HG03469 (cell line): Measurements from ENCODE around the gene GREB1.

Experiments
- ATAC-seq: cut with Tn5 transposase; IDR thresholded peaks from one replicate; pipeline ENCODE4 v1.9.1; 2021; ENCODE audit warnings: mild to moderate bottlenecking, moderate library complexity, moderate number of reproducible peaks; ENCODE audit not compliant: unreplicated experiment

GREB1 gene

DNA sequence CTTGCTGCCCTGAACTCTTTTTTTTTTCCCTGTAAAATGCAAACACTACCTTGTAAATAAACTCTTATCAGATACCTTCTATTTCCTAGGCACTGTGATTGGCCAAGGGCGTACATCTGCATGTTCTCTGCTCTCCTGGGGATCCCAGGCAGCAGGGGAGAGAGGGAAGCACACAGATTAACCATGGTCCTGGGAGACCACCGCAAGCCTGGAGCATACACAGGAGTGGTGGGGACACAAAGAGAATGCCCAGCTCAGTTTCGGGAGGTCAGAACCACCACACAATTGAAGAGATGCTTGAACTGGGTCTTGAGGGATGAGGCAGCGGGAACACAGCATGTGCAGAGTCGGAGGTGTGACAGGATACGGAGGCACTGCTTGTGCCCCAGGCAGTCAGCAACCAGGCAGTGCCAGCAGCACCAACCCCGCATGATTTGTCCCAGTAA, 2.1 kb downstream of the GREB1 start:
- no peak for ATAC-seq

DNA sequence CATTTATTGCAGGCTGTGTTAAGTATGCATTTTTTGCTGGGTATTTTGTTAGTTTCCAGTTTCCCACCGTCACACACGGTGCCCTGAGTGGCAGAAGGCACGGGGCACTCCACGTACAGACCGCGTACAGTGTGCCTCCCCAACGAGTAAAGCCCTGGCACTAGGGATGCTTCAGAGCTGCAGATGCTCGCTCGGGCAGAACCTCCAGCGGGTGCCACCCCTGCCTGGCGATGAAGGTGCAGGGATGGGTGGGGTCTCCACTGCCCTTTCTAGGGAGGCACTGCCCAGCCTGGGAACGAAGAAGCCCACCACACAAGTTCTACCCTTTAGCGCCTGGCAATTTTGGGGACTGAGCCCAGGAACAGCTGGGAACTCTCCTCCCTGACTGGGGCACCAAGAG, 4.1 kb downstream of the GREB1 start:
- ATAC-seq: no peak

DNA sequence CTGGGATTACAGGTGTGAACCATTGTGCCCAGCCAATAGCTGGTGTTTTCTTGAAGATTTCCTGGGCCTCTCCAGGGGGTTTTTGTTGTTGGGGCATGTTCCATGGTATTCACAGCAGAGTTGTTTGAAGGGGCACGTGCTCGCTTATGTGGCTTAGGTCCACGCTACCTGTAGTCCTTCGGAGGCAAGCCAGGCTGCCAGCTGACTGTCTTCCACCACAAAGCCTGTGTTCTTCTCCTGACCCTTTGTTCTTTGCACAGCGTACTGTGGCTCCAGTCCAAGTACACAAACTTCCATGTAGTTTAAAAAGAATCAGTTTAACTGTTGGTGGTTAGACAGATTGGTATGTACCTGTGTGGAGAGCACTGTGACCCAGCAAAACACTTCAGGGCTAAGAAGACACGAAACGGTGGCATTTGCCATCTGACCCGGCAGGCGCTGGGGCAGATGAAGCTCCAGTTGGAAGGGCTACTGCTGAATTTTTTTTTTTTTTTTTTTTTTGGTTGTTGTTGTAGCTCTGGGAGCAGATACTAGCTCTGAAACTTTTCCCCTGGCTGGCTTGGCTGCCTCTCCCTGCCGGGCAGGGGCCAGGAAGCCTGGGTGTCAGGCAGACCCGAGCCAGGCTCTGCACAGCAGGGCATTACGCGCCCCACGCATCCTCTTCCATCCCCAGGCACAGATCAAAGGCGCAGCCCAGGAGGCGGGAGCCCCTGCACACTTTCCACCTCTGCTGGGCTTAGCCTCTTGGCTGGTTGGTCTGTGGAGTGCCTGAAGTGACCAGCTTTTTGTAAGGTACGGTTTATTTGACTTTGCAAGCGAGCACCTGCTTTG, 5.7 kb downstream of the GREB1 start:
- ATAC-seq: no peak

GRCh38 chr2:11540148-11540995, 6.5 kb downstream of the GREB1 start:
- no peak for ATAC-seq

DNA sequence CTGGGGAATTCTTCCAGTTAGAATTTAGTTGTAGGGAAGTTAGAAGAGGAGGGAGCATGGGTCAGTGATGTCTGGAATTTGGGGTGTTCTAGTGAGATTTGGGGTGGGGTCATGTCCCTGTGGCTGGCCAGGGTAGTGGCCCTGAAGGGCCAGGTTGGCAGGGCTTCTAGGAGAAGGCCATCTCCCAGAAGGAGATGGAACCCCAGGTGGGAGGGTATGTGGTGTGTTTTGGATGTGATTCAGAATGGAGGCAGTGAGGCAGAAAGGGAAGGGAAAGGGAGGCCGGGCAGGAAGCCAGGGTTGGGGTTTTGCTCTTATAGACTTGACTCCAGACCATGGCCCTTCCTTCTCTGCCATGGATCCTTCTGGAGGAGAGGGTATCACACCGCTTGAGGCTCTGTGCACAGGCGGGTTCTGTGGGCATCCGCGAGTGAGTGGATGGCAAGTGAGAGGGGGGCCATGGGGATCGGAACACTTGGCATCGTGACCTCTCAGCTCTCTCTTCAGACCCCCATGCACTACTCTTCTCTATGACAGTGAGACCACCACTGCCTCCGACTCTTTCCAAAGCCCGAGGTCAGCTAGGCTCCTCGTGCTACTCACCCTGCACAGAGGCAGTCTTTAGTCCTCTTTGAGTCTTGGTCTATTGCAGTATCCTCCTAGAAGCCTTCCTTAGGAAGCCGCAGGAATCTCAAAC, 7.3 kb downstream of the GREB1 start:
- ATAC-seq: no peak

- ATAC-seq: no peak
Observed at GRCh38 chr2:11541693-11542274, 7.9 kb downstream of the GREB1 start.

DNA sequence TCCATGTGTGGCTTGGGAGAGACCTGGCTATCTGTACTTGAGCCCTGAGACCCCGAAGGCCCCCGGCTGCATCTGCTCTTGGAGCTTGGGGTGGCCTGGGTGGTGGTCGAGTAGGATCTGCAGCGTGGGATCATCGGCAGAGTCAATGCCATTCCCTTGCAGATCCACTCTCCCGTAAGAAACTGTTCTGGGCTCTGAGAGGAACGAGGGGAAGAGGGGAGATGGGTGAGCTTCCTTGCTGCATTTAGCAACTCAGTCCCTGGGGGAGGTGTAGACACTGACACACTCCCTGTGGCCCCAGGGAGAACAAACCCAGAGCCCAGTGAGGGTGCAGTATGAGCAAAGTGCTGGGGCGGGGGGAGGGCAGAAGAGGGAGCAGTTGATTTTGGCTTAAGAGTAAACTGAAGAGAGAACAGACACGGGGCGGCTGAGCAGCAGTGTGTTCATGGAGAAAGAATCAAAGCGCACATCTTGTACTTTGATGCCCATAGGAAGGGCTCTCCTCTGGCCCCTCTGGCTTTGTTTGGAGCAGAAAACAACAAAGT, 8.5 kb downstream of the GREB1 start:
- ATAC-seq: no peak

DNA sequence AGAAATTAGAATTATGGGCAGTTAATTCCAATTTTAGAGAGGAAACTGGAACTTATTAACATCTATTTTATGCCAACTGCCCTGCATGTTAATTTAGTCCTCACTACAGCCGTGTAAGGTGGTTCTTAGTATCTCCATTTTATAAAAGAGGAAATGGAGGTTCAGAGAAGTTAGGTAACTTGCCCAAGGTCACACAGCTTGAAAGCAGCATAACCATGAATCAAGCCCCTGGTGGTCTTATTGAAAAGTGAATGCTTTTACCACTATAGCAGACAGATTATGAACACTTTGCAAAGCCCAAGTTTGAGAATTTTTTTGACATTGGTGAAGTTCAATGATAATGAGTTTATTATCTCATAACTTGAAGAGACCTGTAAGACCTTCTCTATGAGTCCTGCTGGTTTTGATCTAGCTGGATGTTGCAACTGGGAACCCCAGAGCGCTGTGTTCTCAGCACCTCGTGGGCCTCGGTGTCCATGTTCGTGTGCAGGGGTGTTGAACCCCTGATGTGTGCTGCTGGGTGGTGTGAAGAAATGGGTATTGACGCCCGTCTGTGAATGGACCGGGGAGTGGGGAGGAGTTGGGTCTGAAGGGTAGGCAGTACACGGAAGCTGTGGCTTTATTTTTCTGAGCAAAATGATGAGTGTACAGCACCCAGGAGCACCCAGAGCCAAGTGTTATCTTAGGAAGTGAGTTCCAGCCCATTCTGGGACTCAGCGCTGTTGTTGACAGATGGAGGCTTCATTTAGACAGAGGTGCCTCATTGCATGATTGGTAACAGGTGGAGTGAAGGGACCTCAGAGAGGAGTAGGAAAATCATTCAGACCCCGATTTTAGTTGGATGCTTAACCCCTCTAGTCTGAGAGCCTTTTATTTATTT, 9.7 kb downstream of the GREB1 start:
- no peak for ATAC-seq

DNA sequence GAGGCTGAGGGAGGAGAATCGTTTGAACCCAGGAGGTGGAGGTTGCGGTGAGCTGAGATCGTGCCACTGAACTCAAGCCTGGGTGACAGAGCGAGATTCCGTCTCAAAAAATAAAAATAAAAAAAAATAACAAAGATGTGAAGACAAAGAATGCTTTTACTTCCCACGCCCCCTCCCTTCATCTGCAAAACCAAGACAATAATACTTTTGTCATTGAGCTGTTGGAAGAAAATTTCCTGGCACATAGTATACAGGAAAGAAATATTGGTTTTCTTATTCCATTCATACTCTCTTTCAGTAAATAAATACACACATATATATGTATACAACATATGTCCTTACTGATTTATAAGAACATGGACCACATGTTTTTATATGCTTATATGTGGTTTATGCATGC, 12.2 kb downstream of the GREB1 start:
- ATAC-seq: no peak

DNA sequence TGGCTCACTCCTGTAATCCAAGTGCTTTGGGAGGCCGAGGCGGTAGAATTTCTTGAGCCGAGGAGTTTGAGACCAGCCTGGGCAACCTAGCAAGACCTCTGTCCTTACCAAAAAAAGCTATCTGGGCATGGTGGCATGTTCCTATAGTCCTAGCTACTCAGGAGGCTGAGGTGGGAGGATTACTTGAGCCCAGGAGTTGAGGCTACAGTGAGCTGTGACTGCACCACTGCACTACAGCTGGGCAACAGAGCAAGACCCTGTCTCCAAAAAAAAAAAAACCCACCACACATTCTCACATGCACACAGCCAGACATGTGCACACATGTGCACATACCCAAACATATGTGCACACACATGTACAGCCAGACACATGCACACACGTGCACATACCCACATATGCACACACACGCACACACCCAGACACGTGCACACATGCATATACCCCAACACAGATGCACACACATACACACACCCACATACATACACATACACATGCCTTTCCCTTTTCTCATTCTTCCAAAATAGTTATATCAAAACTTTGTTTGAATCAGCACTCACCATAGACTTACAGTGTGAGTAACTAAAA, 14.2 kb downstream of the GREB1 start:
- ATAC-seq: no peak

DNA sequence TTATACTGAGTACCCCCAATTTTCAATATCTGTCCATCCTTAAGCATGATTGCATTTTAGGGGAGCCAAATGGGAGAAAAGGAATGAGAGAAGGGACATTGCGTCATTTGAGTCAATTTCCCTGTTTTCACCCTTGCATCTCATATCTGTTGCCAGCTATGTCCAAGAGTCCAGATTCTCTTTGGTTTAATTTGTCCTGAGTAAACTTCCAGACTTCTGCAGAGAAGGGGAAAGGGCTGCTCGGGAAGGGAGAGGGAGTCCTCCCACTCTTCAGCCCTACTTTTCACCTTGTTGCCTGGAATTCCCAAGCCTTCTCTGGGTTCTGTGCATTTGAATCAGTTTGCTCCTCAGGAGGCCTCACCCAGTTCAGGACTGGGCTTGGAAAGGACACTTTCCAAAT, 16.5 kb downstream of the GREB1 start:
- ATAC-seq: no peak

DNA sequence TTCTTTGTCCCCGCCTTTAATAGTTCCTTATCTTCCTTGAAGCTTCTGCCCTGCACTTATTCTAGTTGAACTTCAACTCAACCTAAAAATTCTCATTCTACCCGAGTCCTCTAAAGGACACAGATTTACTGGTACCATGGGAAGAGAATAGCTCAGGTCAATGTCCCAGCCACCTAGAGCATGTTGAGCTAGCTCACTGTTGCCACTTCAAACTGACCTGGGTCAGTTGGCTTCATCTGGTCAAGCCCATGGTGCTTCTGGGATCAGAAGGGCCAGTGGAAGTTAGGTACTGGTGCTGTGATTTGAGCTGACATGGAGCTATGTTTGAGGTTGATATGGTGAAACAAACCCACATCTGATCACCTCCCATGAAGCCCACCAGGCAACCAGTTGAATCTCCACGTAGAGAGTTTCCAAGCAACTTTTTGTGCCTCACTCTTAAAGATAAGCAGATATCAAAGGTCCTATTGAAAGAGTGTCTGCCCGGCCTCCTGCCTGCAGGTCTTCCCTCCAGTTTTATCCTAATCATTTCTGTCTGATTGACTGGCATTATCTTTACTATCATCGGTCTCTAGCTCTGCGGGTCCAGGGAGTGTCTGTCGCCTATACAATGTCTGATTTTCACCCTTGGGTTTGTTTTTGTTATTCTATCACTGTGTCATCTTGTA, 17.2 kb downstream of the GREB1 start:
- ATAC-seq: no peak

DNA sequence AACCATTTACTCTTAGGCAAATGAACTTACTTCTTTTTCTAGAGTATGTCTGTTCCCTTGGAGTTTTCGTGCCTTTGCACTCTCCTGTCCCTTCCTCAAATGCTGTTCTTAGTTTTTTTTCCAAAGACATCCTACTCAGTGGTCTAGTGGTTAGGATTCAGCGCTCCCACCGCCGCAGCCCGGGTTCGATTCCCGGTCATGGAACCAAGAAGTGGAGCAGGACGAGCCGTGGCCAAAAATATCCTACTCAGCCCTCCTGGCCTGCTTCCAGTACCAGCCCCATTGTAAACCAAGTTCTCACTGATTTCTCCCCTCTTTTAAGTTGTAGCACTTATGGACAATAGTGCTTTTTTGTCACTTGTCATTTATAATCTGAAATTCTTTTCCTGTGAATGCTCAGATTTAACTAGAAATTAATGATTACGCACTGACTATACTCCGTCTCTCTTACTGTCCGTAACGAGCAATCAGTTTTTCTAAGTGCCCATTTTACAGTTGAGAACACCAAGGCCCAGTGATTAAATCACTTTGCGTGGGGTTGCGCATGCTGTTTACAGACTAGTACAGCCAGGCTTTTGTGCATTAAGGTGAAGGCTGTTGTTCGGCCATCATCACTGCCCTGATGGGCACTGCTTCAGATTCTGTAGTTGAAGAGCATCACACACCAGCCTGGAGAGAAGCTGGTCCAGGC, 17.9 kb downstream of the GREB1 start:
- ATAC-seq: no peak

DNA sequence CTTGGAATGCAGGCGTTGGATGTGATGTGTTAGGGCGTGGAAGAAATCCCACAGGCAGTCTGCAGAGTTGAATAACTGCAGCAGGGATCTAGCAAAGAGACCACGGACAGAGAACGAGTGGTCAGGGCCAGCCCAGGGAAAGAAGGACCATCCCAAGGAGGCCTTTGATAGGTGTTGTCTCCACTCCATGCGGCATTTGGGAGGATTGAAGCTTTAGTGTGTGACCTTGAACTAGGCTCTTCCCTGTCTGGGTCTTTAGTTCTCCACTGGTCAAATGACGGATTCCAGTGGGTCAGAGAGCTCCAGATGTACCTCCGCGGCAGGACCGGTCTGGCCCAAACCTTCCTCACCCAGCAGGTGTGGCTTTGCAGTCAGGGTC, 18.4 kb downstream of the GREB1 start:
- ATAC-seq: no peak

DNA sequence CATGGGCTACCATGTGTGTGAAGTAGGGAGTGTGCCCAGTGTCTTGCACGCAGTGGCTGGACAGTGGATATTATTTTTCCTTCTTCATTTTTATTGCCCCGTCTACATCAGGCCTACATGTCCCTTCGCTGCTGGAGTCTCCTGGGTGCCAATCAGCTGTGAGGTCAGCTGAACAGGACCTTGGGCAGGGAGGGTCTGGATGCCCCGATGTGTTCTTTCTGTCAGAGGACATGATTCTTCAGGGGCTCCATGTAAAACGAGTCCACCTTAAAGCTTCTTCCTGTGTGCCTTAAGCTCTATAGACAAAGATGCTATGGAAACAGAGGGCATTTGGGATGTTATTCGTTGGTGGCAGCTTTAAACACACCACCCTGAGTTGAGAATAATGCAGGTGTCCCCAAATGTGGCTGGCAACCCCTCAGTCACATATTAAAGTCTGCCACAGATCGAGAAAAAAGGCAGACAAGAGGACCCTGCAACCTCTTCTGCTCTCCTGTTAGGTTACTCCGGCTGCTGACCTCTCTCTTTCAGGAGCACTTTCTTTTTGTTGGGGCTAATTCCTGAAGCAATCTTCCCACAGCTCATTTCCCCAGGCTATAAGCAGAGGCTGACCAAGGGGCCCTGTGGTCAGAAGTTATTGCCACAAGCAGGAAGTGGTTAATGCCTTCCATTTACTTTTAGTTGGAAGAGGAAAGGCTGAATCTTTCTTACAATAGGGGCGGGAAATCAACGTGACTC, 20.0 kb downstream of the GREB1 start:
- no peak for ATAC-seq

GRCh38 chr2:11554399-11554716, 20.5 kb downstream of the GREB1 start:
- no peak for ATAC-seq

DNA sequence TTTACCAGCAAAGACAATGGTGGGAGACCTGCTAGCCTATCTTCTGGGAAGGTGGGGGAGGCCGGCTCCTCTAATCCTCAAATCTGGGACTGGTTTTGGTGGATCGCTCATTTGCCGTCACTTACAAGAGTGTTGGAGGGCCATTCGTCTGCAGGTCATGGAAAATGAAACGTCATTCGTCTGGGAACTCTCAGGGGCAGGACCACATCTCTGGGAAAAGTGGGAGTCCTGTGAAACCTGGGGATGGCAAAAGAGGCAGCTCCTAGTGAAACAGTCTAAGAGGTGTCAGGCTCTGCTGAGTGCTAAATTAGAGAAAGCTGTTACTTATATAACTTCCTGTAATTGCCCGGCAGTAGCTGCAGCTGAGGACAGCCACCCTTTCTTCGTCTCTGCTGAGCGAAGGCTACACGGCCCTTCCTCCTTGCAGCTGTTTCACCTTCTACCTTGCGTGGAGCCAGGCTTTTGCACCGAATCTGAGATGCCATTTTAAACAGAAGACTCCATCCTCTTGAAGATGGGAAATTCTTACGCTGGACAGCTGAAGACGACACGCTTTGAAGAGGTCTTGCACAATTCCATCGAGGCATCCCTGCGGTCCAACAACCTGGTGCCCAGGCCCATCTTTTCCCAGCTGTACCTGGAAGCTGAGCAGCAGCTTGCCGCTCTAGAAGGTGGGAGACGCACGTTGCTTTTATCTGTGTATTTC, 22.4 kb downstream of the GREB1 start:
- no peak for ATAC-seq
